Smooth muscle cell (in vitro differentiated cells): ENCODE measurements around the gene SERPINB1. TPM values are rescaled to one million over a fixed set of nuclear protein-coding genes. Genes with fewer than 3 reads are reported as not detected.

Source experiments
- DNase-seq: peaks from one replicate; lab custom pipeline; 2025; ENCODE audit not compliant: unreplicated experiment; lab: John Stamatoyannopoulos, UW
- H2AFZ ChIP-seq: fragments of 200-600 bp; sonication (generic); 2 replicates; pipeline ENCODE4 v1.6.0; 2016; ENCODE audit warnings: antibody characterized with exemption, low read depth, mild to moderate bottlenecking
- H3F3A ChIP-seq: fragments of 200-600 bp; sonication (generic); 2 replicates; pipeline ENCODE4 v1.6.0; 2017; ENCODE audit warnings: antibody characterized with exemption, low read depth
- H3K27ac ChIP-seq: fragments of 200-600 bp; sonication (generic); 2 replicates; pipeline ENCODE4 v1.5.1; 2016; ENCODE audit warnings: low read depth, mild to moderate bottlenecking
- H3K27me3 ChIP-seq: fragments of 200-600 bp; sonication (generic); 2 replicates; pipeline ENCODE4 v1.6.1; 2016; ENCODE audit warnings: low read depth, mild to moderate bottlenecking
- H3K36me3 ChIP-seq: fragments of 200-600 bp; sonication (generic); 2 replicates; pipeline ENCODE4 v1.5.1; 2016; ENCODE audit warnings: low read depth
- H3K4me1 ChIP-seq: fragments of 200-600 bp; sonication (generic); 2 replicates; pipeline ENCODE4 v1.5.1; 2016; ENCODE audit warnings: low read depth
- H3K4me2 ChIP-seq: fragments of 200-600 bp; sonication (generic); 2 replicates; pipeline ENCODE4 v1.6.0; 2016; ENCODE audit warnings: mild to moderate bottlenecking
- H3K4me3 ChIP-seq: fragments of 200-600 bp; sonication (generic); 2 replicates; pipeline ENCODE4 v1.5.1; 2016; ENCODE audit warnings: mild to moderate bottlenecking
- H3K79me2 ChIP-seq: fragments of 200-600 bp; sonication (generic); 2 replicates; pipeline ENCODE4 v1.6.0; 2016; ENCODE audit warnings: low read depth, mild to moderate bottlenecking
- H3K9ac ChIP-seq: fragments of 200-600 bp; sonication (generic); 2 replicates; pipeline ENCODE4 v1.6.0; 2016; ENCODE audit warnings: low read depth
- H3K9me3 ChIP-seq: fragments of 200-600 bp; sonication (generic); replicated peaks from 2 replicates; pipeline ENCODE4 v1.5.1; 2016; ENCODE audit warnings: low read depth
- H4K20me1 ChIP-seq: fragments of 200-600 bp; sonication (generic); 2 replicates; pipeline ENCODE4 v1.6.0; 2016; ENCODE audit warnings: low read depth
- WGBS: methylation state at CpG from one replicate; pipeline ENCODE4 v1.1.7; 2016; ENCODE audit warnings: low lambda C conversion rate; 5-methylcytosine and 5-hydroxymethylcytosine counted together
- polyA plus RNA-seq: library from polyadenylated mRNA; unstranded; fragments of >200 nt; fragmentation: Nextera tagmentation; extraction: Ambion mirVana; gene quantifications from 2 replicates; pipeline ENCODE4 v1.2.1, GENCODE V29; 2016
- total RNA-seq: library from RNA; depleted of rRNA; stranded (reverse); fragments of >200 nt; gene quantifications from 2 replicates; pipeline ENCODE4 v1.2.3, GENCODE V29; 2014
- TF ChIP-seq, protein P1 (sequence below): fragments of 200-600 bp; sonication (generic); IDR thresholded peaks from 2 replicates; pipeline ENCODE4 v1.5.1; 2017; ENCODE audit warnings: borderline replicate concordance, mild to moderate bottlenecking, antibody characterized with exemption; ENCODE audit not compliant: insufficient read depth, poor library complexity, severe bottlenecking

SERPINB1 gene
- total and polyA plus RNA-seq, 2 experiments from 2014 or later: 10.5 to 17.7 TPM

DNA sequence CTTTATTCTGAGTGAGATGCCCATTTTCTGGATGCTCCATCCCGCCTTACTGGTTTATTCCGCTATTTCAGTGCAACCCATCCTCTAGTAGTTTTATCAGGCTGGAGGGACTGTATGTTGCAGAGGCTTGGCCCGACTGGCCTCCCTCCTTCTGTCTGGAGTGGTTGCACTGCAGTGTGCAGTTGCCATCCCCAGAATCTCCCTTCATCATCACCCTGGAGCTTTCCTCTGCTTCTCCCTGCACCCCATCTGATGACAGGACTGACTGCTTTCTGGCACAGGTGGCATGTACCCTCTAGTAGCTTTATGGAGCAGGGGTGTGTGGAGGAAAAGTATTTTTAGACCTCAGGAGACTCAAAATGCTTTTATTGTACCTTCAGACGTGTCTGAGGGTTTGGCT is 55.4 kb downstream of the SERPINB1 start:
- Histone ChIP-seq H3K4me1 (no peaks in the 10 kb centered on the region), H4K20me1 (peaks cover 50% of the 10 kb centered on the region), H3K79me2 (peaks cover 4% of the 10 kb centered on the region), H3K9ac (no peak overlapping the region), H3K27ac (no peak overlapping the region), H2AFZ (no peak overlapping the region), H3K9me3 (no peaks in the 10 kb centered on the region), H3K27me3 (no peaks in the 10 kb centered on the region), H3F3A (peaks cover 16% of the 10 kb centered on the region), H3K4me2 (no peak overlapping the region), H3K4me3 (no peak overlapping the region), H3K36me3 (no peaks in the 10 kb centered on the region)
- TF ChIP-seq, protein P1, sequence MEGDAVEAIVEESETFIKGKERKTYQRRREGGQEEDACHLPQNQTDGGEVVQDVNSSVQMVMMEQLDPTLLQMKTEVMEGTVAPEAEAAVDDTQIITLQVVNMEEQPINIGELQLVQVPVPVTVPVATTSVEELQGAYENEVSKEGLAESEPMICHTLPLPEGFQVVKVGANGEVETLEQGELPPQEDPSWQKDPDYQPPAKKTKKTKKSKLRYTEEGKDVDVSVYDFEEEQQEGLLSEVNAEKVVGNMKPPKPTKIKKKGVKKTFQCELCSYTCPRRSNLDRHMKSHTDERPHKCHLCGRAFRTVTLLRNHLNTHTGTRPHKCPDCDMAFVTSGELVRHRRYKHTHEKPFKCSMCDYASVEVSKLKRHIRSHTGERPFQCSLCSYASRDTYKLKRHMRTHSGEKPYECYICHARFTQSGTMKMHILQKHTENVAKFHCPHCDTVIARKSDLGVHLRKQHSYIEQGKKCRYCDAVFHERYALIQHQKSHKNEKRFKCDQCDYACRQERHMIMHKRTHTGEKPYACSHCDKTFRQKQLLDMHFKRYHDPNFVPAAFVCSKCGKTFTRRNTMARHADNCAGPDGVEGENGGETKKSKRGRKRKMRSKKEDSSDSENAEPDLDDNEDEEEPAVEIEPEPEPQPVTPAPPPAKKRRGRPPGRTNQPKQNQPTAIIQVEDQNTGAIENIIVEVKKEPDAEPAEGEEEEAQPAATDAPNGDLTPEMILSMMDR: no peak
- DNase-seq: no peak
- 81% methylated on average over 4 of the region's 4 CpGs for WGBS

DNA sequence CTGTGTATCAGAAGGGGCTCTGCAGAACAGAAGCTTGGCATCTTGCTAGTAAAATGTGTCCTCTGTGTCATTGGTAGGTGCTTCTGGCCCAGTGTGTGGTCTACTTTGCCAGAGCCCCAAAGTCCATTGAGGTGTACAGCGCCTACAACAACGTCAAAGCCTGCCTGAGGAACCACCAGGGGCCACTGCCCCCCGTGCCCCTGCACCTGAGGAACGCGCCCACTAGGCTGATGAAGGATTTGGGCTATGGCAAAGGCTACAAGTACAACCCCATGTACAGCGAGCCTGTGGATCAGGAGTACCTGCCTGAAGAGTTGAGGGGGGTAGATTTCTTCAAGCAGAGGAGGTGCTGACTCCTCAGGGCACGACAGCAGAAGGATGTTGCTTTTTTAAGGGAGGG is 56.7 kb downstream of the SERPINB1 start:
- WGBS: 99% methylated on average over 7 of the region's 7 CpGs
- H3K36me3 ChIP-seq: no peaks in the 10 kb centered on the region
- H4K20me1 ChIP-seq: peaks cover 57% of the 10 kb centered on the region
- DNase-seq: no peak
- TF ChIP-seq, protein P1: no peak
- H3K27ac ChIP-seq: no peak overlapping the region
- no peak overlapping the region for H3K4me3 ChIP-seq
- no peak overlapping the region for H2AFZ ChIP-seq
- no peaks in the 10 kb centered on the region for H3K9me3 ChIP-seq
- H3F3A ChIP-seq: peaks cover 7% of the 10 kb centered on the region
- H3K79me2 ChIP-seq: peaks cover 5% of the 10 kb centered on the region
- H3K27me3 ChIP-seq: no peaks in the 10 kb centered on the region
- no peak overlapping the region for H3K9ac ChIP-seq
- H3K4me2 ChIP-seq: no peak overlapping the region
- no peaks in the 10 kb centered on the region for H3K4me1 ChIP-seq

DNA sequence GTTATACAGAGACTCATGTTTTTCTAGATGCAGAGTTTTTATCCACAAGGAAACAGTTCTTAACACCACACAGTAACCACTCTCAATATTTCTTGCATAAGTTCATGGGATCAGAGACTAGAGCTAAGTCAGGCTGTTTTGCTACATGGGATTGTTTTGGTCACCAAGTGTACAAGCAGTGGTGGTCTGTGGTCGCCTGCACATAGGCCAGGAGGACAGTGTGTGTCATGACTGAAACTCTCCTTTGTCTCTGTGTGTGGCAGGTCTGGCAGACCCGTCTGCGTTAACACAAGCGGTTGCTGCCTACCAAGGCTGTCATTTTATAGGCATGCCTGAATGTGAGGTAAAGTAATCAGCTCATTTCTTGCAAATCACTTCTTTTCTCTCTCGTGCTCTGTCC is 57.6 kb downstream of the SERPINB1 start:
- no peak overlapping the region for H3K4me3 ChIP-seq

More for the DNA sequence above, 57.6 kb downstream of the SERPINB1 start:
- Histone ChIP-seq H3F3A (peaks cover 7% of the 10 kb centered on the region), H3K4me1 (no peaks in the 10 kb centered on the region), H3K4me2 (no peak overlapping the region), H3K9ac (no peak overlapping the region), H4K20me1 (peaks cover 55% of the 10 kb centered on the region), H3K27ac (no peak overlapping the region), H2AFZ (no peak overlapping the region), H3K79me2 (peaks cover 9% of the 10 kb centered on the region), H3K27me3 (no peaks in the 10 kb centered on the region), H3K36me3 (peaks cover 7% of the 10 kb centered on the region), H3K9me3 (no peaks in the 10 kb centered on the region)
- DNase-seq: no peak
- 78% methylated on average over 5 of the region's 5 CpGs for WGBS
- TF ChIP-seq, protein P1: no peak
